ENCODE results near the gene ACVR1C.

ACVR1C gene

DNA sequence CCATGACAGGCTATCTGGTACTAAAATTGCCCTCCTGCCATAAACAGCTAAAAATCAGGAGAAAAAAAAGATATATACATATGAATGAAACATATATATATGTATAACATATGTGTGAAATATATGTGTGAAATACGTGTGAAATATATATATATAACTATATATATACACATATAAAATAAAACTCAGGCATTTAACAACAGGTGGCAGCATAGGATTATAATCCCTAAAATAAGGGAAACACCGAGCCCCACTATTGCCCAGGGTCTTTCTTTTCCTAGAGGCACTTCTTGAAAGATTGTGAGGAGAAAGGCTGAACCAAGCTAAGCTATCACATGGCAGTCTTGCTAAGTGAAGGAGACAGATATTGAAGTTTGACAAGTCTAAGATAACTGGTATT, 118.9 kb downstream of the ACVR1C start:
- TF ChIP-seq, protein P1, sequence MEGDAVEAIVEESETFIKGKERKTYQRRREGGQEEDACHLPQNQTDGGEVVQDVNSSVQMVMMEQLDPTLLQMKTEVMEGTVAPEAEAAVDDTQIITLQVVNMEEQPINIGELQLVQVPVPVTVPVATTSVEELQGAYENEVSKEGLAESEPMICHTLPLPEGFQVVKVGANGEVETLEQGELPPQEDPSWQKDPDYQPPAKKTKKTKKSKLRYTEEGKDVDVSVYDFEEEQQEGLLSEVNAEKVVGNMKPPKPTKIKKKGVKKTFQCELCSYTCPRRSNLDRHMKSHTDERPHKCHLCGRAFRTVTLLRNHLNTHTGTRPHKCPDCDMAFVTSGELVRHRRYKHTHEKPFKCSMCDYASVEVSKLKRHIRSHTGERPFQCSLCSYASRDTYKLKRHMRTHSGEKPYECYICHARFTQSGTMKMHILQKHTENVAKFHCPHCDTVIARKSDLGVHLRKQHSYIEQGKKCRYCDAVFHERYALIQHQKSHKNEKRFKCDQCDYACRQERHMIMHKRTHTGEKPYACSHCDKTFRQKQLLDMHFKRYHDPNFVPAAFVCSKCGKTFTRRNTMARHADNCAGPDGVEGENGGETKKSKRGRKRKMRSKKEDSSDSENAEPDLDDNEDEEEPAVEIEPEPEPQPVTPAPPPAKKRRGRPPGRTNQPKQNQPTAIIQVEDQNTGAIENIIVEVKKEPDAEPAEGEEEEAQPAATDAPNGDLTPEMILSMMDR (IDR thresholded peaks at IDR 0.05; ENCODE audit: low read depth, low read length): no peak
- no peak for DNase-seq (ENCODE audit: extremely low read depth, low read depth)

DNA sequence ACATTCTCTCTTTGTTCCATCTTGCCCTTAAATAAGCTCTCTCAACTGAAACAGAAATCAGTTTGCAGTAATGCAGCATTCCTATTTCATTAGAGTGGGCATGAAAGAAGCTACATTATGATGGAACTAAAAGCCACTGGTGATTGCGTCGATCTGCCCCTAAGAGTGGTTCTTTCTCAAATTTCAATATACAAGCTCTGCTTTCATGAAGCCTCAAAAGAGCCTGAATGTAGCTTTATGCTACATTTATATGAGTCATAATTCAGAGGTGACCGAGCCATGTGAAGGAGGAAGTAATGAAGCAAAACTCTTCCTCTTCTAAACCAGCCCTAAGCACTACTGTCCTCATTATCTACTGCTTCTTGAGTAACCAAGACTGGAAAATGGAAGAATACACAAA, 120.0 kb downstream of the ACVR1C start:
- TF ChIP-seq, protein P1 (IDR thresholded peaks at IDR 0.05; ENCODE audit: low read depth, low read length): no peak
- no peak for DNase-seq (ENCODE audit: extremely low read depth, low read depth)

DNA sequence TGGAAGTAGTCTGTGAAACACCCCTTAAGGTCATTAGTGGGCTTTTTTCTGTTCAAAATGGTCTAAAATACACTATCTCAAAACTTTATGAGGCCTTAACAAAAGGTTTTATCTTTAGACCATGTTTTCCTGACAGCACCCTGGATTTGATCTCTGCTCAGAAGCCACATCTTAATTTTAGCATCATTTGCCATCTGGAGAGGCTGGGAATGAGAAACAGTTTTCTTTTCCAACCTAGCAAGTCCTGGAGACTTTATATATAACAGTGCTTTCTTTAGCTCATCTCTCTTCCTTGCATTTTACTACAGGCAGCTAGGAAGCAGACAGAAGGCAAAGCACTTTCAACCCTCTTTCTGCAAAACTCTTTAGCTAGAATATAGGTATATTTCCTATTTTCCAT, 122.1 kb downstream of the ACVR1C start:
- TF ChIP-seq, protein P1 (IDR thresholded peaks at IDR 0.05; ENCODE audit: low read depth, low read length): no peak
- DNase-seq (ENCODE audit: extremely low read depth, low read depth): no peak

DNA sequence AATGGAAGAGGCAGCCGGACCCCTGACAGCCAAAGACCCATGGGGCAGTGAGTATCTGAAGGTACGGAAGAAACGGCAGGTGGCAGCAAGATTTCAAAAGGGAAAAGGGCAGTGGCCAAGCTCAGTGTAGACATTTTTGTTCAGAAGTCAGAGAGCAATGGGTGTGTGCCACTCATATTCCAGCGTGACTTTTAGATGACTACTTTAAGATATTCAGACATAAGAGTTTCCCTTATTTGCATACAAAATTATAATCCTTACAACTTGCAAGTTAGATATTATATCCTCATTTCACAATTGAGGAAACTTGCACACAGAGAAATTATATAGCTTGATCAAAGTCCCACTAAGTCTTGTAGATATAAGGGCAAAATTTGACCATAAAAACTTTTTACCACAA, 124.0 kb downstream of the ACVR1C start:
- TF ChIP-seq, protein P1 (IDR thresholded peaks at IDR 0.05; ENCODE audit: low read depth, low read length): no peak
- DNase-seq (ENCODE audit: extremely low read depth, low read depth): no peak

DNA sequence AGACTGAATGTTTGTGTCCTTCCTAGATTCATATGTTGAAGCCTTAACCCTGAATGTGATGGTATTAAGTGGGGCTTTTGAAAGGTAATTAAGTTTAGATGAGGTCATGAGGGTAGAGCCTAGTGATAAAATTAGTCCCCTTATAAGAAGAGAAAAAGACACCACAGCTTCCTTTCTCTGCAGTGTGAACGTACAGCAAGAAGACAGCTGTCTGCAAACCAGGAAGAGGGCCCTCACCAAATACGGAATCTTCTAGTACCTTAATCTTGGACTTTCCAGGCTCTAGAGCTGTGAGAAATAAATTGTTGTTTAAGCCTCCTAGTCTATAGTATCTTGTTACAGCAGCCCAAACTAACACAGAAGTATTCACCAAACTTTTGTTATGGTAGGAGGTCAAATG, 127.6 kb downstream of the ACVR1C start:
- TF ChIP-seq, protein P1 (IDR thresholded peaks at IDR 0.05; ENCODE audit: low read depth, low read length): no peak
- DNase-seq (ENCODE audit: extremely low read depth, low read depth): no peak

DNA sequence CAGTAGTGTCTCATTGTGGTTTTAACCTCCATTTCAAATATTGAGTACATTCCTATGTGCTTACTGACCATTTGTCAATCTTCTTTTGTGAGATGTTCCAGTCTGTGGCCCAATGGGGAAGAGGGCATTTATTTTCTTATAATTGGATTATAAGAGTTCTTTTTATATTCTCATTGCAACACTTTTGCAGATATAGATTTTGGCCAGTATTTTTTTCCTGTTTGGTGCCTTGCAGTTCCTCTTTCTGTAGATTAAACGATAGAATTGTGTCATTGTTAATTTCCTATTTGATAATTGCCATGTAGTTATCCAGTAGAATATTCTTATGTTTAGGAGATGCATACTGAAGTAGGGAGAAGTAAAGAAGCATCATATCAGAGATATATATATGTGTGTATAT, 128.3 kb downstream of the ACVR1C start:
- no peak for DNase-seq (ENCODE audit: extremely low read depth, low read depth)
- TF ChIP-seq, protein P1 (IDR thresholded peaks at IDR 0.05; ENCODE audit: low read depth, low read length): no peak

DNA sequence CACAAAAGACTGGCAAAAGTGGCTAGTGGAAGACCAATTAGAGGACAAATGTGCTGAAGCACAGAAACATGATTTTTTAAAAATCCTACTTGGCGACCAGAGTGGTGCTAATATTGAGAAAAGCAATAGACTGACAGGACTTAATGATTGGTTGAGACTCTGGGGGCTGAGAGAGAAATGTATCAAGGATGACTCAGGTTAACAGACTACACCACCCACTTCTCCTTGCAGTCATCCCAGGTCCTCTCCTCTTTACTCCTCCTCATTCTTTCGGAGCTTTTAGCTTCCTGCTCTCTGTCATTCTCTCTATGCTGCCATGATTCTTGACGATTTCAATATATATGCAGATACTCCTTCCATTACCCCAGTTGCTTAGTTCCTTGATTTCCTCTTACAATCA, 130.2 kb downstream of the ACVR1C start:
- DNase-seq (ENCODE audit: extremely low read depth, low read depth): no peak
- TF ChIP-seq, protein P1 (IDR thresholded peaks at IDR 0.05; ENCODE audit: low read depth, low read length): no peak
